ENCODE results near the gene PROKR1.

- TF ChIP-seq CTCF (IDR thresholded peaks at IDR 0.05) (no peak), POLR2A (IDR thresholded peaks at IDR 0.05) (no peak), EP300 (IDR thresholded peaks at IDR 0.05) (no peak)
Measured at GRCh38 chr2:68653538-68653982, 10.2 kb downstream of the PROKR1 start.

All from tibial nerve (tissue), 4 donors.